Posterior cingulate gyrus (tissue), 11 donors: Measurements from ENCODE around the gene CCDC97.
"Not testable (repeated sequence)": the region's sequence is repeated elsewhere in the genome, so short reads cannot be mapped to it uniquely, and the experiment has no call there.

Source experiments
- DNase-seq, 10 donors: peaks; one replicate each; pipeline versions ENCODE4 v3.0.0 to v3.0.0-alpha.2; 2020 to 2021; ENCODE audit warnings: mixed read lengths in 3 of 10
- intact Hi-C: fragments of 100-400 bp; cut with DNase I; formaldehyde crosslinking; loops from one replicate; pipeline ENCODE4 v1.15.1; 2023

The CCDC97 gene

GRCh38 chr19:41328842-41329225 lies 18.9 kb downstream of the CCDC97 start:
- intact Hi-C loops: no loop called here
- DNase-seq: no peak

- intact Hi-C loops: no loop called here
Measured at GRCh38 chr19:41330481-41330880, 20.5 kb downstream of the CCDC97 start.

GRCh38 chr19:41330946-41331678 lies 21.1 kb downstream of the CCDC97 start:
- intact Hi-C loops: no loop called here
- no peak for DNase-seq

More at GRCh38 chr19:41330481-41330880, 20.5 kb downstream of the CCDC97 start:
- no peak for DNase-seq

- intact Hi-C loops: no loop called here
- DNase-seq: no peak
Measured at GRCh38 chr19:41332000-41332399, 22.0 kb downstream of the CCDC97 start.

GRCh38 chr19:41332468-41332867 lies 22.5 kb downstream of the CCDC97 start:
- intact Hi-C loops: no loop called here
- DNase-seq: no peak

- no peak for DNase-seq
- intact Hi-C loops: no loop called here
Measured at GRCh38 chr19:41334793-41335192, 24.8 kb downstream of the CCDC97 start.

GRCh38 chr19:41335467-41335866 lies 25.5 kb downstream of the CCDC97 start:
- no peak for DNase-seq

GRCh38 chr19:41339936-41340335 lies 30.0 kb downstream of the CCDC97 start:
- no peak for DNase-seq
- intact Hi-C loops: no loop called here

More at GRCh38 chr19:41335467-41335866, 25.5 kb downstream of the CCDC97 start:
- intact Hi-C loops: no loop called here

GRCh38 chr19:41341669-41342490 lies 31.9 kb downstream of the CCDC97 start:
- intact Hi-C loops: no loop called here
- DNase-seq: peak in 1 of 10 donors; percentile 49

- no peak for DNase-seq
- intact Hi-C loops: no loop called here
Measured at GRCh38 chr19:41344162-41344561, 34.2 kb downstream of the CCDC97 start.

GRCh38 chr19:41346916-41347315 lies 36.9 kb downstream of the CCDC97 start:
- intact Hi-C loops: not testable (repeated sequence)

GRCh38 chr19:41350735-41351338 lies 40.9 kb downstream of the CCDC97 start:
- intact Hi-C loops: no loop called here
- DNase-seq: no peak

More at GRCh38 chr19:41346916-41347315, 36.9 kb downstream of the CCDC97 start:
- DNase-seq: not testable (repeated sequence)

GRCh38 chr19:41351339-41352245 lies 41.6 kb downstream of the CCDC97 start:
- DNase-seq: peak in 4 of 10 donors; percentile 46 to 90 (median 62)
- intact Hi-C loops: no loop called here

- intact Hi-C loops: no loop called here
- DNase-seq: no peak
Measured at GRCh38 chr19:41352279-41352608, 42.3 kb downstream of the CCDC97 start.

- DNase-seq: peak in 3 of 10 donors; percentile 36 to 89 (median 74)
- intact Hi-C loops: no loop called here
Measured at GRCh38 chr19:41352609-41353465, 42.9 kb downstream of the CCDC97 start.

- intact Hi-C loops: no loop called here
- peak; percentile 26 to 94 (median 54) for DNase-seq
Measured at GRCh38 chr19:41353466-41354342, 43.7 kb downstream of the CCDC97 start, which contains the start of gene TGFB1. Gene TGFB1, minus strand, starts transcription at chr19:41353922. Its CDS starts 878 bp downstream, at chr19:41353044.

GRCh38 chr19:41354343-41354953 lies 44.5 kb downstream of the CCDC97 start:
- intact Hi-C loops: no loop called here
- DNase-seq: no peak

- DNase-seq: no peak
- intact Hi-C loops: no loop called here
Measured at GRCh38 chr19:41355035-41355434, 45.1 kb downstream of the CCDC97 start.
